ENCODE data around the gene FAHD2A.

DNA sequence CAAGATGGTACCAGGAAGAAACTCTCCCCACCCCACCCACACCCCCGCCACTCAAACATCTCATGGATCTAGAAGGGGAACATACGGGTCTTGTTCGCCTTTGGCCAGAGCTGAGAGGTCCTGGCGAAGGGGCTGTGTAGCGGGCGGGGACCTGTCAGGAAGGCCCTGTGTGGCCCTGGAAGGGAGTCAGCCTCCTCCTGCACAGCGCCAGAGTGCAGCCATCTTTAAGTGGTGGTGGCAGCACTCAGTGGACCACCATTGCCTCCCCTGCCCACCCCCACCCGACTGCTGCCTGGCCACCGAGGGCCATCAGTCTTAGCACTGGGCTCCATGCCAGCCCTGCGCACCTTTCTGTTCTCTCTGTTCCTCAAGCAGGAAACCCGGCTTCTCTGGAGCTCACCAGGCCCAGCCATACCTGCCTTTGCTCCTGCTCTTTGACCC is 11.6 kb upstream of the FAHD2A start:
- TF ChIP-seq, protein P1, sequence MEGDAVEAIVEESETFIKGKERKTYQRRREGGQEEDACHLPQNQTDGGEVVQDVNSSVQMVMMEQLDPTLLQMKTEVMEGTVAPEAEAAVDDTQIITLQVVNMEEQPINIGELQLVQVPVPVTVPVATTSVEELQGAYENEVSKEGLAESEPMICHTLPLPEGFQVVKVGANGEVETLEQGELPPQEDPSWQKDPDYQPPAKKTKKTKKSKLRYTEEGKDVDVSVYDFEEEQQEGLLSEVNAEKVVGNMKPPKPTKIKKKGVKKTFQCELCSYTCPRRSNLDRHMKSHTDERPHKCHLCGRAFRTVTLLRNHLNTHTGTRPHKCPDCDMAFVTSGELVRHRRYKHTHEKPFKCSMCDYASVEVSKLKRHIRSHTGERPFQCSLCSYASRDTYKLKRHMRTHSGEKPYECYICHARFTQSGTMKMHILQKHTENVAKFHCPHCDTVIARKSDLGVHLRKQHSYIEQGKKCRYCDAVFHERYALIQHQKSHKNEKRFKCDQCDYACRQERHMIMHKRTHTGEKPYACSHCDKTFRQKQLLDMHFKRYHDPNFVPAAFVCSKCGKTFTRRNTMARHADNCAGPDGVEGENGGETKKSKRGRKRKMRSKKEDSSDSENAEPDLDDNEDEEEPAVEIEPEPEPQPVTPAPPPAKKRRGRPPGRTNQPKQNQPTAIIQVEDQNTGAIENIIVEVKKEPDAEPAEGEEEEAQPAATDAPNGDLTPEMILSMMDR (IDR thresholded peaks at IDR 0.05; ENCODE audit: low read length) = no peak
- no peak for TF ChIP-seq EZH2 (IDR thresholded peaks at IDR 0.05; ENCODE audit: borderline replicate concordance, low read length)
